ENCODE data around the gene TMEM158. TPM values are rescaled to one million over a fixed set of nuclear protein-coding genes. Genes with fewer than 3 reads are reported as not detected.

Gene TMEM158
- total RNA-seq, 6 donors from 2014 or later = 0.76 to 3.8 (median 1.7) TPM; not detected in 3

DNA sequence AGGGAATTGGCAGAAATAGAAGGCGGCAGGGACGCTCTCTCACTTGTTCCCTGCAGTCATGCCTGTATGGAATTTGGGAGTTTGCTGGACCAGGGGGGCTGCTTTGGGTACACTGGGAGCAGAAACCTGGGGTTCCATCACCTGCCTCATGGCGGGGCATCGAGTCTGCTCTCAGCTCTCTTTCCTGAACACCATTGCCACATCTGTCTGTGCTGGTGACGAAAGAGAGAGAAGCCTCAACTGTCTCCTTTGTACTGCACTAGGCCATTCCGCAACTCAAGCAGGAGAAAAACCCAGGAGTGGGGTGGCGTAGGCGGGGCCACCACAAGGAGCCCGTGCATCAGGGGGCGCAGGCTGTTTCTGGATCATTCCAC lies 14.0 kb downstream of the TMEM158 start:
- 79 to 80% methylated on average over 10 of the region's 10 CpGs for WGBS, 2 donors

DNA sequence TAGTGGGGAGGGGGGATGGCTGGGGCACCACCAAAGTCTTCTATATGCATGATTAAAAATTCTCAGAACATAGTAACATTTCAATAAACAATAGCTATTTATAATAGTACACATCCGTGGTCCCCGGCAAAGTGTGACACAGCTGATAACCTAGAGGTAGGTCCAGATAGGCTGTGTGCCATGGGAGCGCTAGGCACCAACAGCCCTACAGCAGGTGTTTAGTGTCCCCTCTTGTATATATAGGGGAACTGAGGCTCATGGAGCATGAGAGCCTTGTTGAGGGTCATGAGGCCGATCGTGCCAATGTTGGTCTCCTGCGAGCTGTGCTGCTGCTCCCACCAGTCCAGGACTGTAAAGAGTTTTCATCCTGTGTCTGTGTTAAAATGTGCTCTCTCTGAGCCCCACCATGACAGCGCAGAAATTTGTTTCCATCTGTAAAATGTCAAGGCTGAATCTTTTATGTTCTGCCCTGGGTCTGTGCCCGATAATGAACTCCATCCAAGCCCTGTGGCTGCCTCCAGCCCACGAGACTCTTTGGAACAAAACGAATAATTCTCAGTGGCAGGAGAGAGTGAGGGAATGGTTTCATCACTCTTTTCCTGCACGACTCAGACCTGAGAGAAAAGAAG lies 14.5 kb downstream of the TMEM158 start:
- Histone ChIP-seq H3K9me3 (no peaks in the 10 kb centered on the region), H3K4me1 (peaks cover 0 to 11% (median 4%) of the 10 kb centered on the region in 4 donors), H3K27me3 (no peaks in the 10 kb centered on the region), H3K4me3 (no peak overlapping the region), H3K36me3 (no peaks in the 10 kb centered on the region), H3K27ac (no peak overlapping the region)
- DNase-seq (no peak), ATAC-seq (ENCODE audit: low FRiP score in 2 of 2) (no peak)
- 73 to 74% methylated on average over 10 to 11 of the region's 11 CpGs for WGBS, 2 donors
- TF ChIP-seq EP300 (IDR thresholded peaks at IDR 0.05) = no peak
- no peak for TF ChIP-seq POLR2AphosphoS5 (IDR thresholded peaks at IDR 0.05)
- TF ChIP-seq CTCF (IDR thresholded peaks at IDR 0.05) = no peak
- TF ChIP-seq POLR2A (IDR thresholded peaks at IDR 0.05) = no peak

More for the DNA sequence above, 14.0 kb downstream of the TMEM158 start:
- Histone ChIP-seq H3K36me3 (no peaks in the 10 kb centered on the region), H3K9me3 (no peaks in the 10 kb centered on the region), H3K27me3 (no peaks in the 10 kb centered on the region), H3K4me3 (no peak overlapping the region), H3K4me1 (peaks cover 0 to 11% (median 4%) of the 10 kb centered on the region in 4 donors), H3K27ac (no peak overlapping the region)
- DNase-seq = no peak
- TF ChIP-seq CTCF (IDR thresholded peaks at IDR 0.05) (no peak), POLR2AphosphoS5 (IDR thresholded peaks at IDR 0.05) (no peak), EP300 (IDR thresholded peaks at IDR 0.05) (no peak)
- no peak for ATAC-seq (ENCODE audit: low FRiP score in 2 of 2)

- no peak overlapping the region for H3K27ac ChIP-seq
- no peaks in the 10 kb centered on the region for H3K9me3 ChIP-seq
- H3K36me3 ChIP-seq = no peaks in the 10 kb centered on the region
- no peaks in the 10 kb centered on the region for H3K27me3 ChIP-seq
- 34 to 38% methylated on average over 6 to 12 of the region's 14 CpGs for WGBS, 2 donors
- peak; percentile 83 for DNase-seq
- peak; percentile 90 to 94 for ATAC-seq (ENCODE audit: low FRiP score in 2 of 2)
- TF ChIP-seq CTCF (IDR thresholded peaks at IDR 0.05) = peak; percentile 64 to 92 (median 85)
- TF ChIP-seq POLR2A (IDR thresholded peaks at IDR 0.05) = no peak
- TF ChIP-seq POLR2AphosphoS5 (IDR thresholded peaks at IDR 0.05) = no peak
- TF ChIP-seq EP300 (IDR thresholded peaks at IDR 0.05) = no peak
- peaks cover 0 to 11% (median 4%) of the 10 kb centered on the region in 4 donors for H3K4me1 ChIP-seq
- H3K4me3 ChIP-seq = no peak overlapping the region
Observed at GRCh38 chr3:45210308-45211041, 15.6 kb downstream of the TMEM158 start.

- Histone ChIP-seq H3K4me1 (peaks cover 0 to 11% (median 4%) of the 10 kb centered on the region in 4 donors), H3K9me3 (no peaks in the 10 kb centered on the region), H3K27ac (no peak overlapping the region), H3K36me3 (no peaks in the 10 kb centered on the region), H3K27me3 (no peaks in the 10 kb centered on the region), H3K4me3 (no peak overlapping the region)
- TF ChIP-seq EP300 (IDR thresholded peaks at IDR 0.05) (no peak), POLR2AphosphoS5 (IDR thresholded peaks at IDR 0.05) (no peak), CTCF (IDR thresholded peaks at IDR 0.05) (no peak), POLR2A (IDR thresholded peaks at IDR 0.05) (no peak)
- no peak for DNase-seq
- WGBS, 2 donors = 71 to 82% methylated on average over 3 of the region's 3 CpGs
- no peak for ATAC-seq (ENCODE audit: low FRiP score in 2 of 2)
Observed at GRCh38 chr3:45209526-45209925, 16.6 kb downstream of the TMEM158 start.
